Measurements from ENCODE around the gene CCDC178. TPM values are rescaled to one million over a fixed set of nuclear protein-coding genes. Genes with fewer than 3 reads are reported as not detected.
"Not testable (repeated sequence)": the region's sequence is repeated elsewhere in the genome, so short reads cannot be mapped to it uniquely, and the experiment has no call there.

The CCDC178 gene
- total and polyA plus RNA-seq, 10 donors, result 4.0 to 17.4 (median 8.0) TPM

DNA sequence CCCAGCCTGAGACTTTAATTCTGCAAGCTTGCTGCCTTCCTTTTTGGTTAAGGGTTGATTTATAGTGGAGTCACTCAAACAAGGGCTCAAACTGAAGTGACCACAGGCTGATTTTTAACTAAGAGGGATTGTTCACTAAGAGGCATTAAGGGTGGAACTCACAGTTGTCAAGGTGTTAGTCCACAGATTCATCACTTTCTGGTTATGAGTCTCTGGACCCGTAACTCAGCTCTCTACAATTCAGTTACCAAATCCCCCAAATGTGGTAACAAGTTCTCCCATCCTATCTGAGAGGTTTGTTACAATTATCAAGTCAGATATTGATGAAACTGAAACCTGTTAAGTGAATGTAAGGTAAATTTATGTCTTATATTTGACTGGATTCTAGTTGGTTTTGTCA is 481.8 kb downstream of the CCDC178 start:
- Histone ChIP-seq H3K4me1 (no peaks in the 10 kb centered on the region), H3K9me3 (no peaks in the 10 kb centered on the region), H3K36me3 (no peaks in the 10 kb centered on the region), H3K4me3 (no peak overlapping the region), H3K27ac (no peak overlapping the region), H3K27me3 (replicated peaks in 1 of 7) (no peaks in the 10 kb centered on the region)
- DNase-seq, result no peak
- intact Hi-C loops (cut with DNase I; ENCODE audit: low total_unique reads), result no loop called here
- TF ChIP-seq POLR2A (IDR thresholded peaks at IDR 0.05), result no peak
- TF ChIP-seq, protein P1, sequence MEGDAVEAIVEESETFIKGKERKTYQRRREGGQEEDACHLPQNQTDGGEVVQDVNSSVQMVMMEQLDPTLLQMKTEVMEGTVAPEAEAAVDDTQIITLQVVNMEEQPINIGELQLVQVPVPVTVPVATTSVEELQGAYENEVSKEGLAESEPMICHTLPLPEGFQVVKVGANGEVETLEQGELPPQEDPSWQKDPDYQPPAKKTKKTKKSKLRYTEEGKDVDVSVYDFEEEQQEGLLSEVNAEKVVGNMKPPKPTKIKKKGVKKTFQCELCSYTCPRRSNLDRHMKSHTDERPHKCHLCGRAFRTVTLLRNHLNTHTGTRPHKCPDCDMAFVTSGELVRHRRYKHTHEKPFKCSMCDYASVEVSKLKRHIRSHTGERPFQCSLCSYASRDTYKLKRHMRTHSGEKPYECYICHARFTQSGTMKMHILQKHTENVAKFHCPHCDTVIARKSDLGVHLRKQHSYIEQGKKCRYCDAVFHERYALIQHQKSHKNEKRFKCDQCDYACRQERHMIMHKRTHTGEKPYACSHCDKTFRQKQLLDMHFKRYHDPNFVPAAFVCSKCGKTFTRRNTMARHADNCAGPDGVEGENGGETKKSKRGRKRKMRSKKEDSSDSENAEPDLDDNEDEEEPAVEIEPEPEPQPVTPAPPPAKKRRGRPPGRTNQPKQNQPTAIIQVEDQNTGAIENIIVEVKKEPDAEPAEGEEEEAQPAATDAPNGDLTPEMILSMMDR (IDR thresholded peaks at IDR 0.05 in 8 of 11, conservative IDR thresholded peaks at IDR 0.05 in 3 of 11), result no peak
- no peak for TF ChIP-seq POLR2AphosphoS5 (IDR thresholded peaks at IDR 0.05)
- WGBS, 5 donors, result 59 to 89% (median 83%) methylated on average over 1 of the region's 1 CpG

DNA sequence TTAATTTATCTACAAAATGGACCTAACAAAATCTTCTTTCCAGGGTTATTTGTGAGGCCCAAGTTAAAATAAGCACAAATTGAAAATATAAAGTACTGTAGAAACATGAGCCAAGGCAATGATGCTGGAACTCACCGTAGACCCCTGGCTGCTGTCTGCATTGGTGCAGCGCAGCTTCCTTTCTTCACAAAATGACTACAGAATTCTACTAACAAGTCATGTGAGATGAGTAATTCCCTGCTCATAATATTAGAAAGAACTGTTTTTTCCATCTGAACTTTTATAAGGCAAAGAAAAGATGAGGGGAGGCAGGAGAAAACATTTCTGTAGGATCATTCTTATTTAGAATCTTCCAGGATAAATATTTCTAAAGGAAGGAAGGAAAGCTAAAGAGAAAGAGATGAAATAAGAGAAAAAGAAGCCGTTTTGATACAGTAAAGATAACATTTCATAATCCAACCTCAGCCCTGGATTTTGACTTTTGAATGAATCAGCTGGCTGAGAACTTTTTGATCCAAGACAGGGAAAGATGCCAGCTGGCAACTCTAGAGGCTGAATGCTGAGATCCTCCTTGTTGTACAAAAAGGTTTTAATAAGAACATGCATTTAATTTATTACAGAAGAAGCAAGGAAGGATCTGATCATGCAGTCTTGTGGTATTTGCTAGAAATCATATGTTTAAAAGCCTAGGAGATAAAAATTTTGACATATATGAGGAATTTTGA is 483.8 kb downstream of the CCDC178 start:
- H3K36me3 ChIP-seq, result no peaks in the 10 kb centered on the region
- no peaks in the 10 kb centered on the region for H3K4me1 ChIP-seq
- intact Hi-C loops (cut with DNase I; ENCODE audit: low total_unique reads), result no loop called here
- H3K4me3 ChIP-seq, result no peak overlapping the region
- no peaks in the 10 kb centered on the region for H3K27me3 ChIP-seq (replicated peaks in 1 of 7)
- H3K9me3 ChIP-seq, result peaks cover 0 to 13% (median 5%) of the 10 kb centered on the region in 8 donors
- no peak for TF ChIP-seq POLR2AphosphoS5 (IDR thresholded peaks at IDR 0.05)
- TF ChIP-seq, protein P1 (IDR thresholded peaks at IDR 0.05 in 8 of 11, conservative IDR thresholded peaks at IDR 0.05 in 3 of 11), result no peak
- no peak for TF ChIP-seq POLR2A (IDR thresholded peaks at IDR 0.05)
- no peak overlapping the region for H3K27ac ChIP-seq
- WGBS, 5 donors, result 48 to 78% (median 65%) methylated on average over 3 of the region's 3 CpGs
- no peak for DNase-seq

DNA sequence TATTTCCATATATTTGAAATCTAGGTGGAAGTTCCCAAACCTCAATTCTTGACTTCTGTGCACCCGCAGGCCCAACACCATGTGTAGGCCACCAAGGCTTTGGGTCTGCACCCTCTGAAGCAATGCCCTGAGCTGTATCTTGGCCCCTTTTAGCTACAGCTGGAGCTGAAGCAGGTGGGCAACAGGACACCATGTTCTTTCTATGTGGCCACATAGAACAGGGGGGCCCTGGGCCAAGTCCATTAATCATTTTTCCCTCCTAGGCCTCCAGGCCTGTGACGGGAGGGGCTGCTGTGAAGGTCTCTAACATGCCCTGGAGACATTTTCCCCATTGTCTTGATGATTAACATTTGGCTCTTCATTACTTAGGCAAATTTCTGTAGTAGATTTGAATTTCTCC is 488.2 kb downstream of the CCDC178 start:
- H3K4me3 ChIP-seq; H3K36me3 ChIP-seq; H3K4me1 ChIP-seq; H3K27ac ChIP-seq; DNase-seq; H3K27me3 ChIP-seq (replicated peaks in 1 of 7); intact Hi-C loops (cut with DNase I; ENCODE audit: low total_unique reads): not testable (repeated sequence)
- WGBS, 5 donors, result 83 to 93% (median 88%) methylated on average over 2 of the region's 2 CpGs
- peaks cover 0 to 14% (median 6%) of the 10 kb centered on the region in 8 donors for H3K9me3 ChIP-seq

DNA sequence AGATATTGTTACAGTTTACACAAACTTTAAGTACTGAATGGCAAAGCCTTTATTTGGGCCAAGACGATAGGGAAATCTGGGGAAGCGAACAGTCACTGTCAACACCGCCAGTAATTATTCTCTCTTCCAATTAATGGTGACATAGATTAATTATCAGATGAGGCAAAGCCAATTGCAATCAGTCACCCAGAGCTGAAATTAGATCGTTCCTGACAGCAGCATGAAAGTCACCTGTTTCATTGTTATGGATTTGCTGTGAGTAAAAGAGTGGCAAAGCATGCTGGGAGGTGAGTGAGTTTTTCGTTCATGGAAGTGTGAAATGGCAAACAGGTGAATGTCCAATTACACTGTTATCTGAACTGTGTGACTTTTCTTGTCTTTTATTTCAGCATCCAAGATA is 502.9 kb downstream of the CCDC178 start:
- Histone ChIP-seq H3K4me1 (no peaks in the 10 kb centered on the region), H3K9me3 (no peaks in the 10 kb centered on the region), H3K4me3 (no peak overlapping the region), H3K36me3 (no peaks in the 10 kb centered on the region), H3K27me3 (replicated peaks in 1 of 7) (no peaks in the 10 kb centered on the region), H3K27ac (no peak overlapping the region)
- TF ChIP-seq POLR2A (IDR thresholded peaks at IDR 0.05), result no peak
- no peak for TF ChIP-seq POLR2AphosphoS5 (IDR thresholded peaks at IDR 0.05)
- TF ChIP-seq, protein P1 (IDR thresholded peaks at IDR 0.05 in 8 of 11, conservative IDR thresholded peaks at IDR 0.05 in 3 of 11), result no peak
- DNase-seq, result no peak
- 72 to 81% (median 77%) methylated on average over 5 of the region's 5 CpGs for WGBS, 5 donors
- intact Hi-C loops (cut with DNase I; ENCODE audit: low total_unique reads), result no loop called here
